GM21515 (cell line): Measurements from ENCODE around the gene SLC19A3.
"Not testable (repeated sequence)": the region's sequence is repeated elsewhere in the genome, so short reads cannot be mapped to it uniquely, and the experiment has no call there.

Experiments
- ATAC-seq: cut with Tn5 transposase; IDR thresholded peaks from one replicate; pipeline ENCODE4 v1.9.1; 2021; ENCODE audit not compliant: unreplicated experiment

SLC19A3 gene

GRCh38 chr2:227703961-227704360, 13.9 kb downstream of the SLC19A3 start:
- ATAC-seq = no peak

- no peak for ATAC-seq
Observed at GRCh38 chr2:227703280-227703732, 14.5 kb downstream of the SLC19A3 start.

- no peak for ATAC-seq
Observed at GRCh38 chr2:227701556-227701955, 16.3 kb downstream of the SLC19A3 start.

- no peak for ATAC-seq
Observed at GRCh38 chr2:227696990-227697679, 20.7 kb downstream of the SLC19A3 start.

GRCh38 chr2:227687189-227687588, 30.6 kb downstream of the SLC19A3 start:
- no peak for ATAC-seq

- no peak for ATAC-seq
Observed at GRCh38 chr2:227684258-227684657, 33.6 kb downstream of the SLC19A3 start.

- ATAC-seq = no peak
Observed at GRCh38 chr2:227677928-227678327, 39.9 kb downstream of the SLC19A3 start.

GRCh38 chr2:227674485-227674884, 43.3 kb downstream of the SLC19A3 start:
- no peak for ATAC-seq

- not testable (repeated sequence) for ATAC-seq
Observed at GRCh38 chr2:227673620-227674019, 44.2 kb downstream of the SLC19A3 start.

GRCh38 chr2:227671170-227671905, 46.5 kb downstream of the SLC19A3 start:
- ATAC-seq = no peak

- ATAC-seq = not testable (repeated sequence)
Observed at GRCh38 chr2:227666631-227667170, 51.1 kb downstream of the SLC19A3 start, which contains the start of gene SCYGR5. Gene SCYGR5 (plus strand): TSS chr2:227666804. CDS start chr2:227666804, 0 bp downstream.

GRCh38 chr2:227665189-227665940, 52.5 kb downstream of the SLC19A3 start:
- no peak for ATAC-seq

GRCh38 chr2:227661827-227662226, 56.0 kb downstream of the SLC19A3 start:
- ATAC-seq = no peak

GRCh38 chr2:227661025-227661649, 56.7 kb downstream of the SLC19A3 start:
- no peak for ATAC-seq

GRCh38 chr2:227657199-227657845, 60.5 kb downstream of the SLC19A3 start:
- ATAC-seq = no peak

GRCh38 chr2:227655454-227655853, 62.4 kb downstream of the SLC19A3 start:
- ATAC-seq = no peak

- ATAC-seq = no peak
Observed at GRCh38 chr2:227654426-227654825, 63.4 kb downstream of the SLC19A3 start.

GRCh38 chr2:227653419-227653818, 64.4 kb downstream of the SLC19A3 start:
- no peak for ATAC-seq

- no peak for ATAC-seq
Observed at GRCh38 chr2:227643990-227644551, 73.8 kb downstream of the SLC19A3 start.

GRCh38 chr2:227642656-227643055, 75.2 kb downstream of the SLC19A3 start:
- no peak for ATAC-seq
